CD14-positive monocyte (primary cell): ENCODE data around the gene NMUR1. TPM values are rescaled to one million over a fixed set of nuclear protein-coding genes. Genes with fewer than 3 reads are reported as not detected.

Experiments used
- DNase-seq, 3 donors: peaks; one replicate each; pipeline ENCODE4 v3.0.0-alpha.2; 2011 to 2022
- H2AFZ ChIP-seq: 2 replicates; pipeline ENCODE4 v1.6.0; 2012; ENCODE audit warnings: mild to moderate bottlenecking, low read depth, low read length, inconsistent platforms; ENCODE audit not compliant: insufficient read depth, poor library complexity, severe bottlenecking
- H3K27ac ChIP-seq, 2 donors: 1 replicate in 1 of 2; 2 replicates in 1 of 2; pipeline ENCODE4 v1.5.1; 2012 to 2013; ENCODE audit warnings: low read length in 2 of 2, control low read depth in 1 of 2, inconsistent platforms in 1 of 2, low read depth in 1 of 2, mild to moderate bottlenecking in 1 of 2
- H3K27me3 ChIP-seq, 2 donors: one replicate each; pipeline versions ENCODE4 v1.6.0 to v1.6.1; 2011 to 2013; ENCODE audit warnings: low read length in 2 of 2; ENCODE audit not compliant: control insufficient read depth in 2 of 2, insufficient read depth in 2 of 2
- H3K36me3 ChIP-seq, 2 donors: replicated peaks in 1 of 2; 1 replicate in 1 of 2; 2 replicates in 1 of 2; pipeline versions ENCODE4 v1.5.1 to v1.6.1; 2012 to 2013; ENCODE audit warnings: low read length in 2 of 2, control low read depth in 1 of 2, inconsistent platforms in 1 of 2, mild to moderate bottlenecking in 1 of 2; ENCODE audit not compliant: insufficient read depth in 2 of 2, control insufficient read depth in 1 of 2
- H3K4me1 ChIP-seq, 2 donors: 1 replicate in 1 of 2; 2 replicates in 1 of 2; pipeline versions ENCODE4 v1.5.1 to v1.6.1; 2012 to 2013; ENCODE audit warnings: low read length in 2 of 2, control low read depth in 1 of 2, inconsistent platforms in 1 of 2, mild to moderate bottlenecking in 1 of 2, moderate library complexity in 1 of 2; ENCODE audit not compliant: insufficient read depth in 2 of 2, control insufficient read depth in 1 of 2
- H3K4me2 ChIP-seq: replicated peaks from 2 replicates; pipeline ENCODE3; 2012; ENCODE audit warnings: low read length, moderate library complexity, mild to moderate bottlenecking; ENCODE audit not compliant: poor library complexity, severe bottlenecking; ENCODE audit errors: extremely low read depth
- H3K4me3 ChIP-seq, 3 experiments: fragments of 200-600 bp in 1 of 3; sonication (generic) in 1 of 3; replicated peaks in 1 of 3; 1 replicate in 2 of 3; 2 replicates in 1 of 3; pipeline ENCODE4 v1.5.1; 2011 to 2013; ENCODE audit warnings: low read length in 3 of 3, mild to moderate bottlenecking in 3 of 3, control low read depth in 2 of 3, low read depth in 2 of 3, inconsistent platforms in 1 of 3, moderate library complexity in 1 of 3
- H3K79me2 ChIP-seq: 2 replicates; pipeline ENCODE4 v1.6.0; 2012; ENCODE audit warnings: mild to moderate bottlenecking, control low read depth, inconsistent platforms, low read length, moderate library complexity; ENCODE audit not compliant: insufficient read depth
- H3K9ac ChIP-seq: 2 replicates; pipeline ENCODE4 v1.6.0; 2017; ENCODE audit warnings: low read length, mild to moderate bottlenecking; ENCODE audit not compliant: insufficient read depth, poor library complexity, severe bottlenecking
- H3K9me3 ChIP-seq, 2 donors: replicated peaks in 1 of 2; 1 replicate in 1 of 2; 2 replicates in 1 of 2; pipeline versions ENCODE4 v1.5.1 to v1.6.1; 2012 to 2013; ENCODE audit warnings: low read length in 2 of 2, control low read depth in 1 of 2; ENCODE audit not compliant: control insufficient read depth in 1 of 2, insufficient read depth in 1 of 2
- H4K20me1 ChIP-seq: 2 replicates; pipeline ENCODE4 v1.6.0; 2012; ENCODE audit warnings: mild to moderate bottlenecking, low read length, control low read depth, moderate library complexity; ENCODE audit not compliant: insufficient read depth
- H3K27ac Mint-ChIP-seq, 7 donors: one replicate each; pipeline ENCODE4 v1.8.0; 2020; ENCODE audit warnings: mild to moderate bottlenecking in 7 of 7, mixed read lengths in 7 of 7, moderate library complexity in 6 of 7, inconsistent platforms in 2 of 7
- H3K27me3 Mint-ChIP-seq, 3 donors: one replicate each; pipeline ENCODE4 v1.8.0; 2021 to 2022; ENCODE audit warnings: low read depth in 3 of 3, mild to moderate bottlenecking in 3 of 3, mixed read lengths in 3 of 3, moderate library complexity in 3 of 3, inconsistent platforms in 1 of 3
- H3K36me3 Mint-ChIP-seq, 2 donors: one replicate each; pipeline ENCODE4 v1.8.0; 2020; ENCODE audit warnings: mixed read lengths in 2 of 2, inconsistent platforms in 1 of 2, mild to moderate bottlenecking in 1 of 2
- H3K4me1 Mint-ChIP-seq: one replicate; pipeline ENCODE4 v1.8.0; 2020; ENCODE audit warnings: mild to moderate bottlenecking, mixed read lengths
- H3K4me3 Mint-ChIP-seq, 2 donors: one replicate each; pipeline ENCODE4 v1.8.0; 2020; ENCODE audit warnings: mild to moderate bottlenecking in 2 of 2, mixed read lengths in 2 of 2, moderate library complexity in 1 of 2
- H3K9me3 Mint-ChIP-seq, 7 donors: one replicate each; pipeline ENCODE4 v1.8.0; 2020 to 2022; ENCODE audit warnings: mixed read lengths in 7 of 7, mild to moderate bottlenecking in 6 of 7, moderate library complexity in 6 of 7, inconsistent platforms in 2 of 7
- WGBS: methylation state at CpG from one replicate; pipeline ENCODE4 v1.1.5; 2013; ENCODE audit warnings: missing lambda C conversion rate; ENCODE audit not compliant: insufficient coverage; 5-methylcytosine and 5-hydroxymethylcytosine counted together
- intact Hi-C, 2 donors: fragments of 100-400 bp; cut with micrococcal nuclease; formaldehyde crosslinking; loops; one replicate each; pipeline versions ENCODE4 v1.15.0 to v1.15.1; 2023
- polyA plus RNA-seq, 3 donors: library from polyadenylated mRNA; depleted of rRNA in 1 of 3; unstranded in 2 of 3; stranded (reverse) in 1 of 3; fragments of 300-500 nt in 2 of 3; fragments of >200 nt in 1 of 3; fragmentation: Illumina TruSeq in 2 of 3; gene quantifications; 1 replicate in 2 of 3; 2 replicates in 1 of 3; pipeline ENCODE4 v1.2.3, GENCODE V29; 2012 to 2021
- TF ChIP-seq, protein P1 (sequence below): fragments of 200-600 bp; IDR thresholded peaks from one replicate; pipeline ENCODE4 v1.8.0; 2022; ENCODE audit warnings: antibody characterized with exemption, mild to moderate bottlenecking

NMUR1 gene
- polyA plus RNA-seq, 3 donors, result not detected

DNA sequence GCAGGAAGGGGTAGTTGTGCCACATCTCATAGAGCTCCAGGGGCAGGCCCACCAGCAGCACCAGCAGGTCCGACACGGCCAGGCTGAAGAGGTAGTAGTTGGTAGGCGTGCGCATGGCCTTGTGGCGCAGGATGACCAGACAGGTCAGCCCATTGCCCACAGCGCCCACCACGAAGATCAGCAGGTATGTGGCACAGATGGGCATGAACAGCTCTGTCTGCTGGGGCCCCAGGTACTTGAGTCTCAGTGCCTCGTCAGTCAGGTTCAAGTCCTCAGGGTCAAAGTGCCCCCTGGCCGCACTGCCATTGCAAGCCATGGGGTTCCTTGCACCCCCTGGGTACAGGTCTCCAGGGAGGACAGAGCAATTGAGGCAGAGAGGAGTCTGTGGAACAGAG lies 1.6 kb downstream of the NMUR1 start:
- 90% methylated on average over 8 of the region's 9 CpGs for WGBS
- Histone ChIP-seq H3K27me3 (peaks cover 8 to 64% of the 10 kb centered on the region in 2 donors), H3K27ac (no peak overlapping the region), H3K4me2 (no peak overlapping the region), H3K9me3 (no peaks in the 10 kb centered on the region), H3K79me2 (no peaks in the 10 kb centered on the region), H3K4me1 (peaks cover 14 to 20% of the 10 kb centered on the region in 2 donors), H3K9ac (no peak overlapping the region), H3K36me3 (no peaks in the 10 kb centered on the region), H2AFZ (no peak overlapping the region), H4K20me1 (no peaks in the 10 kb centered on the region), H3K4me3 (no peak overlapping the region)
- Mint-ChIP-seq H3K4me1 (peaks cover 30% of the 10 kb centered on the region), H3K27ac (peak overlapping the region in 2 of 7 donors; percentile 14 to 47), H3K4me3 (peak overlapping the region in 1 of 2 donors; percentile 71), H3K9me3 (peaks cover 0 to 9% (median 2%) of the 10 kb centered on the region in 7 donors), H3K27me3 (peaks cover 59 to 95% (median 66%) of the 10 kb centered on the region in 3 donors), H3K36me3 (peaks cover 0 to 9% of the 10 kb centered on the region in 2 donors)
- intact Hi-C loops, result loop anchor here (2.0 kb wide), 2 partner anchors 28 to 30 kb away; no protein-coding TSS in a partner anchor
- DNase-seq, result no peak
- TF ChIP-seq, protein P1, sequence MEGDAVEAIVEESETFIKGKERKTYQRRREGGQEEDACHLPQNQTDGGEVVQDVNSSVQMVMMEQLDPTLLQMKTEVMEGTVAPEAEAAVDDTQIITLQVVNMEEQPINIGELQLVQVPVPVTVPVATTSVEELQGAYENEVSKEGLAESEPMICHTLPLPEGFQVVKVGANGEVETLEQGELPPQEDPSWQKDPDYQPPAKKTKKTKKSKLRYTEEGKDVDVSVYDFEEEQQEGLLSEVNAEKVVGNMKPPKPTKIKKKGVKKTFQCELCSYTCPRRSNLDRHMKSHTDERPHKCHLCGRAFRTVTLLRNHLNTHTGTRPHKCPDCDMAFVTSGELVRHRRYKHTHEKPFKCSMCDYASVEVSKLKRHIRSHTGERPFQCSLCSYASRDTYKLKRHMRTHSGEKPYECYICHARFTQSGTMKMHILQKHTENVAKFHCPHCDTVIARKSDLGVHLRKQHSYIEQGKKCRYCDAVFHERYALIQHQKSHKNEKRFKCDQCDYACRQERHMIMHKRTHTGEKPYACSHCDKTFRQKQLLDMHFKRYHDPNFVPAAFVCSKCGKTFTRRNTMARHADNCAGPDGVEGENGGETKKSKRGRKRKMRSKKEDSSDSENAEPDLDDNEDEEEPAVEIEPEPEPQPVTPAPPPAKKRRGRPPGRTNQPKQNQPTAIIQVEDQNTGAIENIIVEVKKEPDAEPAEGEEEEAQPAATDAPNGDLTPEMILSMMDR, result no peak

DNA sequence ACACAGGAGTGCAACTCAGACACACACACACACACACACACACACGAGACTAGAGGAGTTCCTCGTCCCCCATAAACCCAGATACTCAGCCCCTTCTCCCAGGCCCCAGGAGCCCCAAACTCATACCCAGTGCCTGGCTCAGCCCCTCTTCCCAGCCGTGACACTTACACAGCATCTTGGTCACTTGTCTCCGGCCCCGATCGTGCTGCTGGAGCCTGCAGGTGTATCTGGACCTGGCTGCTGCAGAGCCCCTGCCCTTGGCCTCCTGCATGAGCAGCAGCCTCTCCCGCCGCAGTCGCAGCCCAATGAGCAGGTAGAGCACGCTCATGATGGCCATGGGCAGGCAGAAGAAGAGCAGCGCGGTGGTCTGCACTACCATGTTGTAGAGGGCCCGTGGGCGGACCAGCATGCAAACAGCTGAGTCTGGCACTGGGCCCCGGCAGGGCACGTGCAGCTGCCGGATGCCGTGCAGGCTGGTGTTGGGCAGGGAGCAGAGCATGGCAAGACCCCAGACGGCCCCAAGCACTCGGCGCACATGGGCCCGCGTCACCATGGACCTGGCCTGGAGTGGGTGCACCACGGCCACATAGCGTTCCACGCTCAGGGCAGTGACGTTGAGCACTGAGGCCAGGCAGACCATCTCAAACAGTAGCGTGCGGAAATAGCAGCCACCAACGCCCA lies 2.1 kb downstream of the NMUR1 start:
- no peaks in the 10 kb centered on the region for H3K79me2 ChIP-seq
- H4K20me1 ChIP-seq, result no peaks in the 10 kb centered on the region
- TF ChIP-seq, protein P1, result no peak
- peaks cover 8 to 61% of the 10 kb centered on the region in 2 donors for H3K27me3 ChIP-seq
- H3K9me3 Mint-ChIP-seq, result peaks cover 0 to 9% (median 2%) of the 10 kb centered on the region in 7 donors
- H3K4me2 ChIP-seq, result no peak overlapping the region
- H2AFZ ChIP-seq, result no peak overlapping the region
- H3K9ac ChIP-seq, result no peak overlapping the region
- H3K36me3 ChIP-seq, result no peaks in the 10 kb centered on the region
- peaks cover 54 to 92% (median 66%) of the 10 kb centered on the region in 3 donors for H3K27me3 Mint-ChIP-seq
- 92% methylated on average over 30 of the region's 30 CpGs for WGBS
- no peak overlapping the region for H3K4me3 ChIP-seq
- peaks cover 0 to 9% of the 10 kb centered on the region in 2 donors for H3K36me3 Mint-ChIP-seq
- peak overlapping the region; percentile 16 to 59 for H3K4me3 Mint-ChIP-seq
- no peaks in the 10 kb centered on the region for H3K9me3 ChIP-seq
- H3K4me1 Mint-ChIP-seq, result peaks cover 35% of the 10 kb centered on the region
- peaks cover 20 to 25% of the 10 kb centered on the region in 2 donors for H3K4me1 ChIP-seq
- intact Hi-C loops, result loop anchor here (2.0 kb wide), 2 partner anchors 29 to 31 kb away; no protein-coding TSS in a partner anchor
- no peak overlapping the region for H3K27ac ChIP-seq
- peak overlapping the region in 1 of 7 donors; percentile 1 for H3K27ac Mint-ChIP-seq
- DNase-seq, result no peak
